KOPT-K1 (cell line): ENCODE data around the gene ARID1B.

Experiments used
- H3K27ac ChIP-seq: fragments of 200-600 bp; sonication (generic); 2 replicates; pipeline ENCODE4 v1.5.1; 2016; ENCODE audit warnings: antibody characterized with exemption, mild to moderate bottlenecking, low read depth, low read length; ENCODE audit not compliant: poor library complexity, severe bottlenecking
- H3K36me3 ChIP-seq: fragments of 200-600 bp; sonication (generic); 2 replicates; pipeline ENCODE4 v1.5.1; 2017; ENCODE audit warnings: antibody characterized with exemption, mild to moderate bottlenecking, low read length, moderate library complexity; ENCODE audit not compliant: insufficient read depth
- H3K9me3 ChIP-seq: fragments of 200-600 bp; sonication (generic); 2 replicates; pipeline ENCODE4 v1.5.1; 2017; ENCODE audit warnings: antibody characterized with exemption, low read length, mild to moderate bottlenecking; ENCODE audit not compliant: insufficient read depth, poor library complexity, severe bottlenecking

Gene ARID1B

DNA sequence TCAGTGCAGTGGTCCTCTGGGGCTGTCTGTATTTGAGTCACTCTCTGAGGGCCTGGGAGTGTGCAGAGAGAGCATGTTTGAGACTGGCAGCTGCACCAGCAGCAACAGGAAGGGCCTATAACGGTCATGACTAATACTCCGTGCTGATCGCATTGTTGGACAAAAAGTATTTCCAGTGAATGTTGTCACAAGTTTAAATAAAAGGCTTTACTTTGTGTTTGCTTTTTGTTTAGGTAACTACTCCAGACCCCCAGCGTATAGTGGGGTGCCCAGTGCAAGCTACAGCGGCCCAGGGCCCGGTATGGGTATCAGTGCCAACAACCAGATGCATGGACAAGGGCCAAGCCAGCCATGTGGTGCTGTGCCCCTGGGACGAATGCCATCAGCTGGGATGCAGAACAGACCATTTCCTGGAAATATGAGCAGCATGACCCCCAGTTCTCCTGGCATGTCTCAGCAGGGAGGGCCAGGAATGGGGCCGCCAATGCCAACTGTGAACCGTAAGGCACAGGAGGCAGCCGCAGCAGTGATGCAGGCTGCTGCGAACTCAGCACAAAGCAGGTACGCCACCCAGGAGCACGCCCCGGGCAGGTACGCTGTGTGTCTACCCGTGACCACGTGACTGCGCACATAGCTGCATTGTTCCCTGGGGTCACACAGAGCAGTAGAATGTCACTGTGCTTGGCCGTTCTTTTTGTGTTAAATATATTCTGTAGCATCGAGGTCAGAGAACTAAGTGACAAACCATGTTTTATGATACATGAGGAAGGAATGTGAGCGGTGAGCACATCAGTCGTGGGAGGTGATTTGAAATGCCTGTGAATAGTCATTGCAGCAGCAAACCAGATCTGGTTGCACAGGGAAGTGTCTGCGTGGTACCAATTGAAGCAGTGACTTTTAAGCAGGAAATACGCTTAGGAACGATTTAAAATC is 371.5 kb downstream of the ARID1B start:
- Histone ChIP-seq H3K9me3 (no peaks in the 10 kb centered on the region), H3K27ac (no peak overlapping the region), H3K36me3 (peaks cover 35% of the 10 kb centered on the region)

DNA sequence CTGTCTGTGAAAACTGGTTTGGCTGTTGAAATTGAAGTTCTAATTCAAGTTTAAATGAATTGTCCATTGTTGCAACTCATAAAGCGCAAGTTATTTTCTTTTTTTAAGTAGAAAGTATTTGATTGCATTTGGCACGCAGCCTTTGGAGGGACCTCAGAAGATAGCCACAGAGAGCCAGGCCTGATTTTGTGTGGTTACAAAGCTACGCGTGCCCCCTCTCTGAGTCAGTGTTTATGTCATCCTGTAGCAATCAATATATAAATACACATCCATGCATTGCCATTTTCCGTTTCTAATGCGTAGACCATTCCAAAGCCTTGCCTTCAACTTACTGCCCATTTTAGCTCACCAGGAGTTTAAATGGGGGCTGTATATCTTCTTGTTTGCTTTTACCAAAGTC is 372.9 kb downstream of the ARID1B start:
- H3K27ac ChIP-seq = no peak overlapping the region
- peaks cover 43% of the 10 kb centered on the region for H3K36me3 ChIP-seq
- no peaks in the 10 kb centered on the region for H3K9me3 ChIP-seq

GRCh38 chr6:157151029-157151428 is 373.9 kb downstream of the ARID1B start:
- Histone ChIP-seq H3K36me3 (peaks cover 50% of the 10 kb centered on the region), H3K9me3 (no peaks in the 10 kb centered on the region), H3K27ac (no peak overlapping the region)

DNA sequence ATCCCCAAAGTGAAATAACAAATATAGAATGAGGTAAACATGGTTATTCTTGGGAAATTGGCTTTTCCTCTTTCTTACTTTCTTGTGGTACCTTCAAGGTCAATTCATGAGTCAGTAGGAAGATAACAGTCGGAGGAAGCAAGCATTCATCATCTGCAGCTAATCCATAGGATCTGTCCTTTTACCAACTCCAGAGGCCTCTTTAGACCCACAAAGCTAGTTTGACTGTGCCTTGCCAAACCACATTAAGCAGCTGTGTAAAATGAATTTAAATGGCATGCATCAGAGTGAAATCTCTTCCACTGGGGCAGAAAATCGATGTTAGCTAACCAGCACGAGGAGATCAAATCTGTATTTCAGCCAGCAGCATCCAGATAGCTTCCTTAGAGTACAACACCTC is 374.8 kb downstream of the ARID1B start:
- H3K9me3 ChIP-seq = no peaks in the 10 kb centered on the region
- H3K27ac ChIP-seq = no peak overlapping the region
- H3K36me3 ChIP-seq = peaks cover 56% of the 10 kb centered on the region

- H3K36me3 ChIP-seq = peaks cover 62% of the 10 kb centered on the region
- no peak overlapping the region for H3K27ac ChIP-seq
- no peaks in the 10 kb centered on the region for H3K9me3 ChIP-seq
Observed at GRCh38 chr6:157152556-157152955, 375.4 kb downstream of the ARID1B start.

- H3K9me3 ChIP-seq = no peaks in the 10 kb centered on the region
- peaks cover 51% of the 10 kb centered on the region for H3K36me3 ChIP-seq
- H3K27ac ChIP-seq = no peak overlapping the region
Observed at GRCh38 chr6:157155804-157156203, 378.6 kb downstream of the ARID1B start.

GRCh38 chr6:157157258-157157657 is 380.1 kb downstream of the ARID1B start:
- peaks cover 43% of the 10 kb centered on the region for H3K36me3 ChIP-seq
- no peak overlapping the region for H3K27ac ChIP-seq
- H3K9me3 ChIP-seq = no peaks in the 10 kb centered on the region

DNA sequence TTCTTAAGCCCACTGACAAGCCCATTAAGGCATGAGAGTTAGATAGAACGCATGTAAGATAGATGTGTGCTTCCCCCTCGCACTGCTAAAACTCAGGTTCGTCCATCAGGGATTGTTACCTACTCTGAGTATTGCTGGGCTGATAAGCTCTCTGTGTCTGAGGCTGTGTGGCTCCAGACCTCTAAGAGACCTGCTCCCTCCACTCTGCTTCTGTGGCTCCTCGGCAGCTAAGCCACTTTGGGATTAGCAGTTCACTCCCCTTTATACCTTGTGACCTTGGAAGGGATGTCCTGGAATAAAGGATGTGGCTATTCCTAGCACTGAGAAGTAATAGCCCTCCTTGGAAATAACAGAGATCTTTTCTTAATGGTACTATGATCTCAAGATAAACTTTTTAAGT is 381.3 kb downstream of the ARID1B start:
- Histone ChIP-seq H3K27ac (no peak overlapping the region), H3K9me3 (no peaks in the 10 kb centered on the region), H3K36me3 (peaks cover 43% of the 10 kb centered on the region)

GRCh38 chr6:157158897-157159296 is 381.7 kb downstream of the ARID1B start:
- no peaks in the 10 kb centered on the region for H3K9me3 ChIP-seq
- peaks cover 40% of the 10 kb centered on the region for H3K36me3 ChIP-seq
- no peak overlapping the region for H3K27ac ChIP-seq

DNA sequence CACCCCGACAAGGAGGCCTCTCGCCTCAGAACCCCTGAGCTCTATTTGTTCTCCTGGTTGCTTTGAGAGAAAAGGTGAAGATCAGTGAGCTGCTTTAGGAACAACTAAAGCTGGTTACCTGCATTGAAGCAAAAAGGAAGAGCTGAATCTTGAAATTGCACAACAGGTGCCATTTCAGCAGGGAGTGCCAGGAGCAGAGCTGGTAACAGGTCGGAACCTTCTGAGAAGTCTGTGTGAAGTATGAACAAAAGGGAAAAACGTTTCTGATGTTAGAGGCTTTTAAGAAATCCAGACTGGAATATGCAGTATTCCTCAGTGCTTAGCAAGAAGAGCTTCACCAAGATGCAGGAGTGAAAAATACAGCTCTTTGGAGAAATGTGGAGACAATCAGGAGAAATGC is 382.2 kb downstream of the ARID1B start:
- no peak overlapping the region for H3K27ac ChIP-seq
- no peaks in the 10 kb centered on the region for H3K9me3 ChIP-seq
- H3K36me3 ChIP-seq = peaks cover 38% of the 10 kb centered on the region

DNA sequence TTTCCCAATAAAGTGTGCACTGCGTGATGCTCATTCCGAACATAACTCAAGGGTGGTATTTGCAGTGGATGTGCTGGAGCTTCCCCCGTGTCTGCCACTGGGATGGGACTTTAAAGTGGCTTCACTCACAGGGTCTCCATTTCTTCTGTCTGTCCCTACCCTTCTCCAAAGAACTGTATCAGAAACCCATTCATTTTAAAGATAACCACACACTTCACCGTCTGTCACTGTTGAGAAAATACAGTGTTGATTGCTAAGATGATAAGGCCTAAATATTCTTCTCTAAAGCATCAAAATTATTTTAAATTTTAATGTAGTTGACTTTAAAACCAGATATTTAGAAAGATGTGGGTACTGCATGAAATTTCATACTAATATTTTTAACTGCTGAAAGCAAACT is 384.7 kb downstream of the ARID1B start:
- Histone ChIP-seq H3K9me3 (no peaks in the 10 kb centered on the region), H3K27ac (no peak overlapping the region), H3K36me3 (peaks cover 22% of the 10 kb centered on the region)

DNA sequence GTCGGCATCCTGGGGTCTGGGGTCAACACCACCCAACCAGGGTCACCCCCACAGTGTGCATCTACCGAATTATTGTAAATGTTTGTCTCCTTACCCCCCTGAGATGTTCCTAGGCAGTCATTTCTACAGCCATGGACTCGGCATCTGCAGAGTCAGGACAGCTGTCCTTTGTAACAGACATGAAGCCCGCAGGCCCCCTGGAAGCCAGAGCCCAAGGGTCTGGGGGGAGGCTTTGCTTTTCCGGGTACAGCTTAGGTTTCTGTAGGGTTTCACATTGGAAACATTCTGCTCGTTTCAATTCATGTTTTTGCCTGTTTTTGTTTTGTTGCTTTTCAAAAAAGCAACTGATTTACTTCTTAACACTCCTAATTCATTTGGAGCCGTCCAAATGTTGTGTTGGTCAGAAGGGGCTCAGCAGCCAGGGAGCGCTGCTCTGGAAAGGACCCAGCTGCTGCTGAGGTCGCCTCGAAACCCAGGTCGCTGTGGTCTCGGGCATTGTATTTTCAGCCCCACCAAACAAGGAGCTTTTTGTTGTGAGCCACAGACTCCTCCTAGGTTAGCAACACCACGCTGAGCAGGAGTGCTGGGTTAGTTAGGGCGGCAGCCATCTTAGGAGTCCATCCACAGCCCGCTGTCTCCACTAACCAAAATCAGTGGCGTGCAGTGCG is 385.7 kb downstream of the ARID1B start:
- Histone ChIP-seq H3K36me3 (peaks cover 23% of the 10 kb centered on the region), H3K9me3 (no peaks in the 10 kb centered on the region), H3K27ac (no peak overlapping the region)

DNA sequence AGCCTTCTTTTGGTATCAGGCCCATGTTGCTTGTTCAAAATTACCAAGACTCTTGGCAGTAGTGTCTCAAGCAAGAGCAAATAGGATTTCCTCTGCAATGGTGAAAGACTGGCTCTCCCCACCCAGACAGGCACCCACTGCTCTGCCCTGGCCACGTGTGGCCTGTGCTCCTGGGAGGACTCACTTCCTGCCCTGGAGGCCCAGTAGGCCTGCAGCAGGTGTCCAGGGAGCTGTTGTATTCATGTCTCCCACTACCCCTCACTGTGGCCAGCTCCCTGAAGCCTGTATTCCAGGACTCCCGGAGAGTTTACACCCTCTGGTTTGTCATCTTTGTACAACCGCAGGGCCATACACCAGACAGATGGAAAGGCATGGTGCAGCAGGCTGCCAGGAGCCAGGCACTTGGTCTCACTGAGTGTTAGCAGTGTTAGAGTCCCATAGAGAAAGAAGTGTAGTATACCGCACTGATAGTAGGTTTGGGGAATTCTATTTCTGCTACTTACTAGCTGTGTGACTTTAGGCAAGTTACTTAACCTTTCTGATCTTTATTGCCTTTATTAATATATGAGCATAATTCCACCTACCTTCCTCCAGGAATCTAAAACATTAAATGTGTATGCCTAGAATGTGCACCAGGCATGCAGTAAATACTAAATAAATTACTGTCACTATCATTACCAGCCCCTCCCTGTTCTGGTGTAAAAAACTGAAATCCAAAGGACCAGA is 386.4 kb downstream of the ARID1B start:
- Histone ChIP-seq H3K9me3 (no peaks in the 10 kb centered on the region), H3K36me3 (peaks cover 24% of the 10 kb centered on the region), H3K27ac (no peak overlapping the region)

DNA sequence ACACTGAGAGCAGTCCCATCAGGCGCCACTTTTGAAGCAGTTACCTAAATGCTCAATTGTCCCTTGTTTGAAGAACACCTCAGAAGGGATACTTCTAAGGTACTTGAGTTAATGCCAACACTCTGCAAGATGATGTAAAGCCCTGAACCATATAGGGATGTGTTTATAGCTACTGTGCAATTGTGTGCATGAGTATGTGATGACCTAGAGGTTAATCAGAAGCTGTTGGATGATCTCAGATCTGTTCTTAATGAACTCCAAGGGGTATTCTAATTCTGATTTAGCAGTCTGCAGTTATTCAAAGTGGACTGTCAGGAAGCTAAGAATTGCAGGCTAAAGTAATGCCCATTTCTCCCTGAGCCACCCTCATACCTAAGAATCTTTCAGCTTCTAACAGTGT is 387.8 kb downstream of the ARID1B start:
- no peak overlapping the region for H3K27ac ChIP-seq
- peaks cover 35% of the 10 kb centered on the region for H3K36me3 ChIP-seq
- H3K9me3 ChIP-seq = no peaks in the 10 kb centered on the region

DNA sequence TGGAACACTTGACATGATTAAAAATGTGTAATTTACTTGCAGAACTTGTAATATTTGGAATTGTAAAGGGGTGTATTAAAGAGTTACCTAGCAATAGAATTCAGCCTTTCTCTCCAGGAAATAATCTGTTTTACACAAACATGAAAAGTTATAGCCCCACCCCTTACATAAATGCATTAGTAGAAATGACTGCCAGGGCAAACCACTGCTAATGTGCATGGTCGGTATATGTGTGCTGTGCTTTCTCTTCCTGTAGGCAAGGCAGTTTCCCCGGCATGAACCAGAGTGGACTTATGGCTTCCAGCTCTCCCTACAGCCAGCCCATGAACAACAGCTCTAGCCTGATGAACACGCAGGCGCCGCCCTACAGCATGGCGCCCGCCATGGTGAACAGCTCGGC is 389.6 kb downstream of the ARID1B start:
- peaks cover 35% of the 10 kb centered on the region for H3K36me3 ChIP-seq
- no peaks in the 10 kb centered on the region for H3K9me3 ChIP-seq
- H3K27ac ChIP-seq = no peak overlapping the region
